CD4-positive, alpha-beta T cell treated with Interleukin-1 beta for 1 hour (primary cell): ENCODE measurements around the gene CFB.
"Not testable (repeated sequence)": the region's sequence is repeated elsewhere in the genome, so short reads cannot be mapped to it uniquely, and the experiment has no call there.

Source experiments
- DNase-seq, 2 donors: peaks; one replicate each; pipeline ENCODE4 v3.0.0-alpha.2; 2020 to 2022

CFB gene

DNA sequence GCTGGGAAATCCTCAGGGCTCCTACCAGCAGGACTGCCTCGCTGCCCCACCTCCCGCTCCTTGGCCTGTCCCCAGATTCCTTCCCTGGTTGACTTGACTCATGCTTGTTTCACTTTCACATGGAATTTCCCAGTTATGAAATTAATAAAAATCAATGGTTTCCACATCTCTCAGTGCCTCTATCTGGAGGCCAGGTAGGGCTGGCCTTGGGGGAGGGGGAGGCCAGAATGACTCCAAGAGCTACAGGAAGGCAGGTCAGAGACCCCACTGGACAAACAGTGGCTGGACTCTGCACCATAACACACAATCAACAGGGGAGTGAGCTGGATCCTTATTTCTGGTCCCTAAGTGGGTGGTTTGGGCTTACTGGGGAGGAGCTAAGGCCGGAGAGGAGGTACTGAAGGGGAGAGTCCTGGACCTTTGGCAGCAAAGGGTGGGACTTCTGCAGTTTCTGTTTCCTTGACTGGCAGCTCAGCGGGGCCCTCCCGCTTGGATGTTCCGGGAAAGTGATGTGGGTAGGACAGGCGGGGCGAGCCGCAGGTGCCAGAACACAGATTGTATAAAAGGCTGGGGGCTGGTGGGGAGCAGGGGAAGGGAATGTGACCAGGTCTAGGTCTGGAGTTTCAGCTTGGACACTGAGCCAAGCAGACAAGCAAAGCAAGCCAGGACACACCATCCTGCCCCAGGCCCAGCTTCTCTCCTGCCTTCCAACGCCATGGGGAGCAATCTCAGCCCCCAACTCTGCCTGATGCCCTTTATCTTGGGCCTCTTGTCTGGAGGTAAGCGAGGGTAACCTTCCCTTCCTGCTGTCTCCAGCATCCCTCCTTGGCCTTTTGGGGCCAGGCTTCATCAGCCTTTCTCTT, at the start of gene CFB:
CFB (plus strand) TSS at position 589 of the 863 bp plus-strand sequence; CDS start at position 716, 127 bp downstream.
- DNase-seq: no peak

DNA sequence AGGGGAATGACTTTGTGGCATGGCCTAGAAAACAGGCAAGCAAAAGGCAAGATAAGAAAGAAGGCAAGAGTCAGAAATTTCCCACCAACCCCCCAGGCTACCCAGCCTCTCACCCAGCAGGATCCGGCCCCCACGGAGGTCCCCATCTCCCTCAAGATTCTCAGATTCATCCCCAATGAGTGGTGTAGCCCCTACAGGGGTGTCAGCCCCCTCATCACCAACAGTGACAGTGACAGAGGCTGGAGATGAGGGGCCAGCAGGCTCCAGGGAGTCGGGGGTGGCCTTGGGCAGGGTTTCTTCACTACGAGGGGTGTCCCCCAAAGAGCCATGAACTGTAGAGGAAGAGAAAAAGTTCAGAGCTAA, 49.4 kb upstream of the CFB start:
- DNase-seq: no peak

DNA sequence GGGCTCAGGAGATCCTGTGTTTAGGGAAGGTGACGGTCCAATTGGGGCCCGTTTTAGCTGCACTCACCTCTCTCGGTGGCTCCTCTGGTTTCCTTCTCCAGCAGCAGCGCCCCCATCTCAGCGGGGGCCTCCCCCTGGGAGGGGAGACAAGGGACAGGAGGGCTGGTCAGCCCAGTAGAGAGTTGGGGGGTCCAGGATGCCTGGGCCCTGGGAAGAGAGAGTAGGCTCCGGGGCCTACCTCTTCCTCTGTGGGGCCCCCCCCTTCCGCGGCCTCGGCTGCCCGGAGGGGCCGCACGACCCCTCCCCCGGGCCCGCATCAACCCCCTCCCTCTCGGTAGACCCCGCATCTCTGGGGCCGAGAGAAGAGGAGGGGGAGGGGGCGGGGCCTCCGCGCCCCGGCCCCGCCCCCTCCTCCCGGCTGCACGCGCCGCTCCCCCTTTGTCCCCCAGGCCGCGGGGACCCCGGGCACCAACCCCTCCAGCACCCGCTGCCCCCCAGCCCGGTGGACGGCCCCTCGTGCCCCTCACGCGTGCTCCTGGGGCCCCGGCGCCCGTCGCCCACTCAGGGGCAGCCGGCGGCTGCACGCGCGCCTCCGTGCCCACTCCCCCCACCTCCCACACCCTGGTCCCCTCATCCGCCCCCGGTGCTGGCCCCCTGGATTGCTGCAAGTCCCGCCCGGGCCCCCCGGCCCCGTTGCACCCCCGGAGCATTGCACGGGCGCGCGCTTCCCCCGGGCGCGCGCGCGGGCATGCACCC, 48.9 kb upstream of the CFB start:
- no peak for DNase-seq

DNA sequence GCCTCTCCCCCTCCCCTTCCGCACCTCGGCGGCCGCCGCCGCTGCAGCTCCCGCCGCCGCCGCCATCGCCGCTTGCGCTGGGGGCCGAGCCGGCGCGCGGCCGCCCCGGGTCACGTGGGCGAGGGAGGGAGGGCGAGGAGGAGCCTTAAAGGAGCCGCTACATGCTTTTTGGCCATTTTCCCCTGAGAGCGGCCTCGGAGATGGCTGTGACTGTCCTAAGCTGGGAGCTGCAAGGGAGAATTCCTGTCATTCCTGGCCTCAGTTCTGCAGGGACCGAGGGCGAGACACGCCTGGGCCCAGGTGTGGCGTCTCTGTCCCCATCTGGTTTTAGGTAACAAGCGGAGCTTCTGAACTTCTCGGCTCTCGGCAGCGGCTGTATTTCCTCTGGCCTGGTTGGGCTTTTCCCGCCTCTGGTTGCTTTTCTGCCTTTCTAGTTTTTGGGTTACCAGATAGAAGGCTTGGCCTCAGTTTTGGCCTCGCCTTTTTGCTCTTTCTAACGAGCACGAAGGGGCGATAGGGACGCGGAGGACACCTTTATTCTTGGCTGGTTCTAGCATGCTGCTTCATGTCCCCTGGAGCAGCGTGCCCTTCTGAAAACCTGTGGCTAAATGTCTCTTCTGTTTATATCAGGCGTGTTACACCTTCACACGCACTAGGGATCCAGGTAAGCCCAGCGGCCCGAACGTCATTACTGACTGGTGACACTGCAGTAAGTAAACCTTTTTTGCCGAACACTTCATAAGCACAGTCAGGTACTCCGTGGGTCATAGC, 48.1 kb upstream of the CFB start, which contains the start of gene EHMT2:
EHMT2 (minus strand) TSS at position 87 of the 771 bp plus-strand sequence; CDS start at position 66, 21 bp downstream.
- DNase-seq: peak; percentile 85 to 87

DNA sequence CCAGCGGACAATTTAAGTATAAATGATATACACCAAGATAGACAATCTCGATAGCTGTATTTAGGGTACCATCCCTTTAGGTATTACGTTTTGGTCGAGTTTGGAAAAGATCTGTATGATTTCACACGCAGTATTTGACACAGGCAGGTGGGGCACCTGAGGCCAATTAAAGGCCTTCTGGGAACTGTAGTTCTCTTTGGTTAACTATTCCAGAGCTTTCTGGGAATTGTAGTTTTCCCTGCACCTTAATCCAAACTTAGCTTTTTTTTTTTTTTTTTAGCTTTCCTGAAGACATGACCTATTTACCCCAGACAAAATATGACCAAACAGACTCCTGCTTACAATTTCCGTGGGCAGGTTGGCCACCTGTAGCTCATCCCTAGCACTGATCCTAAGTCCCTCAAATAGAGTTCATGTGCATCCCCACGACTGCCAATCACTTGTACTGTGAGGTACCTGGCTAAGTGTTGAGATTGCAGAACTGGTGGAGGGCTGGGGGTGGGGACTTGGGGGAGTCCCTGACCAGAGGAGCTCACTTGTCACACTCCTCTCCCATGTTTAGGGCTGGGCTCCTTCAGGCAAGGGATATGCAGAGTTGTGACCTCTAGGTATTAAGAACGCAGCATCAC, 47.4 kb upstream of the CFB start:
- DNase-seq: peak; percentile 38 to 68

DNA sequence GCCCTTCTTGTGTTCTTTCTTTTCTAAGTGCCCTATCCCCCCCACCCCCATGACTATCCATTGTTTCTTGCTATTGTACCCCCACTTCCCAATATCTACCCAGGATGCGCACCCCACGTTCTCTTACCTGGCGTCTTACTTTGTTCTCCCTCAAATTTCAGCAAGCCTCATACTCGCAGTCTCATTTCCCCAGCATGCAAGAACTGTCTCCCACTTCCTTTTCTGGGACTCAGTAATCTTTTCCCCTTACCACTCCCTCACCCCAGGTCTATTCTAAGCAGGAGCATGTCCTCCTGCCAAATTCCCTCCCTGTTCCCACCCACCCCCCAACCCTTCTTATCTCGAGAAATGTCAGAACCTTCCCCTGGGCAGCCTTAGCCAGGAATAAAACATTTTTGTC, 46.7 kb upstream of the CFB start:
- DNase-seq: no peak

DNA sequence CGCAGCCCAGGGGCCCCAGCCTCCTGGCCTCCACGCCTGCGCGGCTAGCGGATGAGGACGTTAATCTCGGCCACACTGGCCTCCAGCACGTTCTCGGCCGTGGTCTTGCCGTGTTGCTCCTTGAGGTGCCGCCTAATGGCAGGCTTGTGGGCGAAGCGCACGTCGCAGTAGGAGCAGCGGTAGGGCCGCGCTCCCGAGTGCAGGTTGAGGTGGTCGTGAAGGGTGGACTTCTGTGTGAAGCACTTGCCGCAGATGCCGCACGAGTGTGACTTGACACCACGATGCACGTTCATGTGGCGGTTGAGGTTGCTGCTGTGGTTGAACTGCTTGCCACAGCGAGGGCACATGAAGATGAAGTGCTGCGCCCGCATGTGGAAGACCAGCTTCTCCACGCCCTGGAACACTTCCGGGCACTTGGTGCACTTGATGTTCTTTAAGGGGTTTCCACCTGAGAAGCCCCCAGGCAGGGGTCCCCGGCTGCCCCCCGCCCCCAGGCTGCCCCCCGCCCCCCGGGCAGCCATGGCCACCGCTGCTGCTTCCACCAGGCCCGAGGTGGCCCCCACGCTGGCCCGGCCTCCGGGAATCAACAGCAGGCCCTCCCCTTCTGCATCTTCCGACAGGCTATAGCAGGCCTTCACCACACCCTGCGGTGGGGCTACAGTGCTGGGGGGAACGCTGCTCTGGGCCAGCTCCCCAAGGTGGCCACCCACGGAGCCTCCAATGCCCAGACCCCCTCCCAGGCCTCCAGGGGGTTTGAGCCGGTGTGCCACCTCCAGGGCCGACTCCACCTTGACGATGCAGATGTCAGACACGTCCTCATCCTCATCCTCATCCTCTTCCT, 45.8 kb upstream of the CFB start:
- peak; percentile 19 to 32 for DNase-seq

DNA sequence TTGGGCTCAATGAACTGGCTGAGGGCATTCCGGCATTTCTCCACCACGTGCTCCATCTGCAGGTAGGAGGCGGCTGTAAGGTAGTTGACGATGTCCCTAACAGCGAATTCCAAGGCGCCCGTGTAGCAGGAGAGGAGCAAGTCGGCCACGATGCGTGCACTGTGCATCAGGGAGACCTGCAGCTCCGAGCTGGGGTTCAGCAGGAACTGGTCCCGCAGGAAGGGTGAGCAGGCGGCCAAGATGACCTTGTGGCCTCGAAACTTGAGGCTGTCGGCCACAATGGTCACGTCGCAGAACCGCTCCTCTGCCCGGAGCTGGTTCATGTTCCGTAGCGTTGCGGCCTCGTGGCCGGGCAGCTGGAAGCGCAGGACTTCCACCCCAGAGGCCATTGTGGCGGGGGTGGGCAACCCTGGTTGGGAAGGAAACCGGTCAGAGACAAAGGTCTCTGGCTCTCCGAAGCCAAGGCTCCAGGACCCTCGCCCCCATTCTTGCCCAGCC, 44.9 kb upstream of the CFB start:
- no peak for DNase-seq

DNA sequence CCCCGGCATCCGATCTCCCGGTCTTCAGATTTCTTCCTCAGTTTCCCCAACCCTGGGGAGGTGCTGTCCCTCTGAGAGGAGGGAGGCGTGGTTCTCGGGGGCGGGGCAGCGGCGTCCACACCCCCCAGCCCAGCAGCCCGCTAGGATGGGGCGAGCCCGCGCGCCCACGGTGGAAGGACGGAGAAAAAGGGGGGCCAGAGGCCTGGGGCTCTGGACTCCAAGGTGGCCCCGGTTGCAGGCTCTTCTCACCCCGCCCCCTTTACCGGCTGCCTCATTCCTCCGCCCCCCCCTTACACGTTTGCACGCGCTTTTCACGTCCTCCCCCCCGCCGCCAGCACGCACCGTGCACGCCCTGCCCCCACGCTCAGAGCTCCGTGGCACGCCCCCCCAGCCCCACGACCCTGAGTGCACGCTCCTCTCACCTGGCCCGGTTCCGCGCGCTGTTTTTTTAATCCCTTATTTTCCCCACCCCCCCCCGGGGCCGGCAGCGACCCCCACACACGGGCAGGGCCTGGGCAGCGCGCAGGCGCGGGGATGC, 44.4 kb upstream of the CFB start:
- DNase-seq: peak; percentile 59 to 66

DNA sequence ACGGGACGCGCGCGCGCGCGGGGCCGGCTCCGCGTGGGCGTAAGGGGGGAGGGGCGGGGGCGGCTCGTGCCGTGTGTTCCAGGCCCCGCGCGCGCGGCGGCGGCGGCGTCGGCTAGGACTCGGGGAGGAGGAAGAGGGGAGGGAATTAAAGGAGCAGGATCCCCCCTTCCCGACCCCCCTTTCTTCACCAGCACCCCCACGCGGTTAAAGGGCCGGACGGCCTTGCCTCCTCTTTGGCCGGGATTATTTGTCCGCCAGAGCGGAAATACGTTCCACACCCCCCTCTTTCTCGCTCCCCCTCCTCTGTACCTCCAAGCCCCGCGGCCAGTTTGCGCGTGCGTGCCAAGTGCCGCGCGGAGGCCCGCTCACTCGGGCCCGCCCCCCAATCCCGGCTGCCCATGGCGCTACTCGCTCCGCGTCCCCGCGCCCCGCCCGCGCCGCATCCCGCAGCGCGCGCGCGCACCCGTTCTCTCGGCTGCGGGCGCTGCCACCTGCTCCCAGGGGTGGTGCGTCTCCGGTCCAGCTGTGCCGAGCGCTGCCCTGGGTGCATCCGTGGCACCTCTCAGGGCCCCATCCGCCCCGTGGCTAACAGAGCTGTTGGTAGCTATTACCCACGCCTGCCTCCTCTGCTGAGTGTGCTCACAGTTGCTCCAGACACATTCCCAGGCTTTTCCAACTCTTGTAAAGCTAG, 43.8 kb upstream of the CFB start, which contains the start of gene ZBTB12:
ZBTB12 (minus strand) TSS at position 134 of the 691 bp plus-strand sequence. CDS start 781 bp downstream, outside the sequence.
- peak; percentile 91 for DNase-seq

DNA sequence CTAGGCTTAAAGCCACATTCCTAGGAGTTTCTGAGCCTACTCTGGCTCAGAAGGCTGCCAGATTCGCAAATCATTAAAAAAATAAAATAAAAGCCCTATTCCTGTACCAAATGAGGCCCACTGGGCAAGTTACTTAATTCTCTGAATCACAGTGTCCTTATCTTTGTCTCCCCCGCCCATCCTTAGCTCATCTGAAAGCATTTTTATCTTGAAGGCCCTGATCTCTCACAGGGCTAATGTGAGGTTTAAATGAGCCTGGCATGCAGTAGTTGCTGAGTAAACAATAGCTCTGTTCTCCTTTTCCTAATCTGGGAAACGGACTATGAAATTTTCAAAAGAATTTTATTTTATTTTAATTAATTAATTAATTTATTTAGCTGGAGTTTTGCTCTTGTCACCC, 41.9 kb upstream of the CFB start:
- no peak for DNase-seq

DNA sequence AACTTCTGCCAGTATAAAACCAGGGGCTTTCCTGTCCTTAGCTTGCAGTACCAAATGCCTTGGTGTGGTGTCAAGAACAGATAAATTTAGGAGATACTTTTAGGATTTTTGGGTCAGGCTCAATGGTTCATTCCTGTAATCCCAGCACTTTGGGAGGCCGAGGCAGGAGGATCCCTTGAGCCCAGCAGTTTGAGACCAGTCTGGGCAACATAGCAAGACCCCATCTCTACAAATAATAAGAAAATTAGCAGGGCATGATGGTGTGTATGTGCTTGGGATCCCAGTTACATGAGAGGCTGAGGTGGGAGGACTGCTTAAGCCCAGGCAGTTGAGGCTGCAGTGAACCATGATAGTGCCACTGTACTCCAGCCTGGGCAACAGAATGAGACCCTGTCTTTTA, 40.9 kb upstream of the CFB start:
- no peak for DNase-seq

DNA sequence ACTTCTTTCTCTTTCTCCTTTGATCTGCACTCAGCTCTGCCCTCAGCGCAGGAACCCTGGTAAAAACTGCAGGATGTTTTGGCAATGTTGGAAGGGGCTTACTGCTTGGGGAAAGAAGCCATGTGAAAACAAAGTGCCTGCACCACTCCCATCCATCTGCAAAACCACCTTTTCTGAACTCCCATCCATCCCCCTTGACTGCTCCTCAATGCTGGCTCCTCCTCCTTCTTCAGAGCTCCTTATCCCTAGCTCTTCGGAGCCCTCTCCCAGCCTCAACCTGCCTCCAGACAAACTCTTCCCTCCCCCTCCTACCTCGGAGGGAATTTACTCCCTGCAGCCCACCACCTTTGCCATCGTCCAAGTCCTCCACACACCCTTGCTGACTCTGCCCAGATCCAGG, 39.8 kb upstream of the CFB start:
- DNase-seq: no peak

DNA sequence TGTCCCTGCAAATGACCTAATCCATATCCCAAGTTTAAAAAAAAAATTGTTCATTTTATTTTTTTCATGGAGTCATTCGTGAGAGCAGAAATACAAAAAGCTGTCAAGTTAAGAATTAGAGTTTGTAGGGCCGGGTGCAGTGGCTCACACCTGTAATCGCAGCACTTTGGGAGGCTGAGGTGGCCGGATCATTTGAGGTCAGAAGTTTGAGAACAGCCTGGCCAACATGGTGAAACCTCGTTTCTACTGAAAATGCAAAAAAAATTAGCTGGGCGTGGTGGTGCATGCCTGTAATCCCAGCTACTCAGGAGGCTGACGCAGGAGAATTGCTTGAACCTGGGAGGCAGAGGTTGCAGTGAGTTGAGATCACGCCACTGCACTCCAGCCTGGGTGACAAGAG, 39.2 kb upstream of the CFB start:
- DNase-seq: not testable (repeated sequence)

DNA sequence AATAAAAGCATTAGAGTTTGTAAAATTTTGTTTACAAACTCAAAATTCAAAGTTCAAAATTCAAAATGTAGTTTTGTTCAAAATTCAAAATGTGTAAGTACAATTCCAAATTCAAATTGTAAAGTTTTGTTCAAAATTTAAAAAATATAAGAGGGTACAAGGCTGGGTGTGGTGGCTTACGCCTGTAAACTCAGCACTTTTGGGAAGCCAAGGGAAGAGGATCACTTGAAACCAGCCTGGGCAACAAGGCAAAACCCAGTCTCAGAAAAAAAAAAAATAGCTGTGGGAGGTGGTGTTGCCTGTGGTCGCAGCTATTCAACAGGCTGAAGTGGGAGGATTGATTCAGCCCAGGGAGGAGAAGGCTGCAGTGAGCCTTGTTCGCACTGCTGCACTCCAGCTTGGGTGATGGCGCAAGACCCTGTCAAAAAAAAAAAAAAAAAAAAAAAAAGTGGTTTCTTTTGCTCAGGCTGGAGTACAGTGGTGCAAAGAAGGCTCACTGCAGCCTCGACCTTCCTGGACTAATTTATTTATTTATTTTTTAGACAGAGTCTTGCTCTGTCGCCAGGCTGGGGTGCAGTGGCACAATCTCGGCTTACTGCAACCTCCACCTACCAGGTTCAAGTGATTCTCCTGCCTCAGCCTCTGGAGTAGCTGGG, 38.6 kb upstream of the CFB start:
- DNase-seq: no peak

DNA sequence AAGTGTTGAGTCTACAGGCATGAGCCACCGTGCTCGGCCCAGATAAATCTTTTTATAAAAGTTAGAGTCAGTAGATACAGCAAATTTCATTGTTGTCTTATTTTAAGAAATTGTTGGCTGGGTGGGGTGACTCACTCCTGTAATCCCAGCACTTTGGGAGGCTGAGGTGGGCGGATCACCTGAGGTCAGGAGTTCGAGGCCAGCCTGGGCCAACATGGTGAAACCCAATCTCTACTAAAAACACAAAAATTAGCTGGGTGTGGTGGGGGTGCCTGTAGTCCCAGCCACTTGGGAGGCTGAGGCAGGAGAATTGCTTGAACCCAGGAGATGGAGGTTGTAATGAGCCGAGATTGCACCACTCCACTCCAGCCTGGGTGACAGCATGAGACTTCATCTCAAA, 37.6 kb upstream of the CFB start:
- not testable (repeated sequence) for DNase-seq

DNA sequence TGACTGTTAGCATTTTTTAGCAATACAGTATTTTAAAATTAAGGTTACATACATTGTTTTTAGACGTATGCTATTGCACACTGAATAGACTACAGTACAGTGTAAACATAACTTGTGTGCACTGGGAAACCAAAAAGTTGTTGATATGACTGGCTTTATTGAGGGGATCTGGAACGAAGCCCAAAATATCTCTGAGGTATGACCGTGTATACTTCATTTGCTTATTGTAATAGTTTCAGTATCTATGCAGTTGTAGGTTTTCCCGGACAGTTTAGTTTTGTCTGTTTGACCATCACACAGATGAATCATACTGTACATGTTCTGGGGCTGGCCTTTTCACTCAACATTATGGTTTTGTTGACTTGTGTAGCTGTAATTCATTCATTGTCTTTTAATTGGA, 37.1 kb upstream of the CFB start:
- no peak for DNase-seq

DNA sequence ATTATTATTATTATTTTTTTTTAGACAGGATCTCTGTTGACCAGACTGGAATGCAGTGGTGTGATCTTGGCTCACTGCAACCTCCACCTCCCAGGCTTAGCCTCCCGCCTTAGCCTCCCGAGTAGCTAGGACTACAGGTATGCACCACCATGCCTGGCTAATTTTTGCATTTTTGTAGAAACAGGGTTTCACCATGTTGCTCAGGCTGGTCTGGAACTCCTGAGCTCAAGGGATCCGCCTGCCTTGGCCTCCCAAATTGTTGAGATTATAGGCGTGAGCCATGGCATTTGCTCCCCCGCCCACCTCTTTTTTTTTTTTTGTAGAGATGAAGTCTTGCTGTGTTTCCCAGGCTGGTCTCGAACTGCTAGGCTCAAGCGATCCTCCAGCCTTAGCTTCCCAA, 36.6 kb upstream of the CFB start:
- not testable (repeated sequence) for DNase-seq

DNA sequence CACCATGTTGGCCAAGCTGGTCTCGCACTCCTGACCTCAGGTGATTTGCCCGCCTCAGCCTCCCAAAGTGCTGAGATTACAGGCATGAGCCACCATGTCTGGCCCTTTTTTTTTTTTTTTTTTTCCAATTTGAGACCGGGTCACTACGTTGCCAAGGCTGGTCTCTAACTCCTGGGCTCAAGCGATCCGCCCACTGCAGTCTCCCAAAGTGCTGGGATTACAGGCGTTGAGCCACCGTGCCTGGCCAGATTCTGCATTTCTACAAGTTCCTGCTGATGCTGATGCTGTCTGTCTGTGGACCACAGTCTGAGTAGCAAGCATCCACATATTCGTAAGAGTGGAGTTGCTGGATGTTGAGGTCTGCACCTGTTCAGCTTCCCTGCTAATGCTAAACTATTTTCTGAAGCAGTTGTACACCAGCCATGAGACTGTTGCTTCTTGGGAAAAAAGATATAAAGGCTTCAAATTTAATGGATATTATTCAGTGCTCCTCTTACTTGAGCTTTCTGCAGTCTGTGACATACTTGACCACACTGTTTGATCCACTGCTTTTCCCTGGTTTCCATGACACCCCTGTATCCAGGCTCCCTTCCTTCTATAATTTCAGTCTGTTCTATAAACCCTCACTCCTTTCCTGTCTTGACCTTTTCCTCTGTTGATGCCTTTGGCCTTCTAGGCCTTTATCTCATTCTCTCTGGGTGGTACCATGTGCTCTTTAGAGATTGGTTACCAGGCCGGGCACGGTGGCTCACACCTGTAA, 33.9 kb upstream of the CFB start:
- no peak for DNase-seq
